Muscle of leg (tissue), 11 donors: ENCODE data around the gene SKI. TPM values are rescaled to one million over a fixed set of nuclear protein-coding genes. Genes with fewer than 3 reads are reported as not detected.

ENCODE experiments used
- DNase-seq: peaks from one replicate; pipeline ENCODE4 v3.0.0; 2013
- H3K27ac ChIP-seq: one replicate; pipeline ENCODE4 v1.5.1; 2013; ENCODE audit warnings: mild to moderate bottlenecking, low read length, control low read depth
- H3K27me3 ChIP-seq: one replicate; pipeline ENCODE4 v1.6.1; 2013; ENCODE audit warnings: low read length; ENCODE audit not compliant: control insufficient read depth, insufficient read depth
- H3K36me3 ChIP-seq: one replicate; pipeline ENCODE4 v1.6.1; 2013; ENCODE audit warnings: low read length; ENCODE audit not compliant: control insufficient read depth, insufficient read depth
- H3K4me1 ChIP-seq: one replicate; pipeline ENCODE4 v1.6.1; 2013; ENCODE audit warnings: low read length; ENCODE audit not compliant: control insufficient read depth, insufficient read depth
- H3K4me3 ChIP-seq: one replicate; pipeline ENCODE4 v1.5.1; 2013; ENCODE audit warnings: low read length, control low read depth
- H3K9me3 ChIP-seq: replicated peaks from 2 replicates; pipeline ENCODE4 v1.6.1; 2013; ENCODE audit warnings: low read depth, low read length; ENCODE audit not compliant: control insufficient read depth
- WGBS: methylation state at CpG from one replicate; pipeline ENCODE4 v1.1.5; 2013; ENCODE audit warnings: missing lambda C conversion rate; ENCODE audit not compliant: insufficient coverage; 5-methylcytosine and 5-hydroxymethylcytosine counted together
- polyA plus RNA-seq, 8 donors: library from polyadenylated mRNA; unstranded; fragments of 120-200 nt; gene quantifications; one replicate each; pipeline versions ENCODE4 v1.2.1 to v1.2.3, GENCODE V29; 2013; ENCODE audit warnings: inconsistent platforms in 1 of 8, low replicate concordance in 1 of 8; ENCODE audit not compliant: insufficient read length in 8 of 8, insufficient read depth in 1 of 8
- total RNA-seq: library from RNA; stranded (reverse); fragments of 120-200 nt; gene quantifications from one replicate; pipeline ENCODE4 v1.2.4, GENCODE V29; 2013

SKI gene
- total and polyA plus RNA-seq, 9 donors = 16.8 to 83.2 (median 65.5) TPM

- peaks cover 66% of the 10 kb centered on the region for H3K4me1 ChIP-seq
- peak overlapping the region; percentile 18 for H3K4me3 ChIP-seq
- no peaks in the 10 kb centered on the region for H3K27me3 ChIP-seq
- H3K9me3 ChIP-seq = no peaks in the 10 kb centered on the region
- DNase-seq = no peak
- WGBS = 53% methylated on average over 39 of the region's 44 CpGs
- peaks cover 3% of the 10 kb centered on the region for H3K36me3 ChIP-seq
- H3K27ac ChIP-seq = peak overlapping the region; percentile 65
Measured at GRCh38 chr1:2193514-2194281, 34.4 kb upstream of the SKI start.

DNA sequence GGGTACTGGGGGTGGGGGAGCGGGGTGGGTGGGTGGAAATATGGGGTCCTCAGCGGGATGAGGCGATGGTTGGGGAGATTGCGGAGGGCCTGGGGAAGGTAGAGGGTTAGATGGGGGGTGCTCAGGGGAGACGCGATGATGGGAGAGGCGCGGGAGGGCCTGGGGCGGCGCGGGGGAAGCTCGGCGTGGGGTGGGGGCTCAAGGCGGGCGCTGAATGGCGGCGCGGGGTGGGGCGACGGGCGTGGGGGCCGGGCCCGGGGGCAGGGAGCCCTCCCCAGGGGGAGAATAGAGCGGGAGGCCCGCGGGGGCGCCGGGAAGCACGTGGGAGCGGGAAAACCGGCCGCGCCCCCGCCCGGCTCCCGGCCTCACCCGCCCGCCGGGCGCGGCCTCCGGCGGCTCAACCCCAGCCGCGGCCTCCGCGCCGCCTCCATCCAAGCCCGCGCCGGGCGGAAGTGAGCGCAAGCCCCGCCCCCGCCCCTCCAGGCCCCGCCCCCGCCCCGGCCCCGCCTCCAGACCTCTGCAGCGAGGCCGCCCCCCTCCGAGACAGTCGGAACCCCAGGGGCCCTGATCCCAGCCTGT lies 33.7 kb upstream of the SKI start, which contains the start of gene FAAP20:
TSS of gene FAAP20 (minus strand) at position 454 of the 579 bp plus-strand sequence. CDS start at position 431, 23 bp downstream.
- H3K27me3 ChIP-seq = no peaks in the 10 kb centered on the region
- peaks cover 68% of the 10 kb centered on the region for H3K4me1 ChIP-seq
- WGBS = under 1% methylated on average over 47 of the region's 63 CpGs
- peaks cover 3% of the 10 kb centered on the region for H3K36me3 ChIP-seq
- peak within 1 kb of the TSS; percentile 95 for H3K27ac ChIP-seq
- DNase-seq = no peak
- H3K4me3 ChIP-seq = peak within 1 kb of the TSS; percentile 70
- H3K9me3 ChIP-seq = no peaks in the 10 kb centered on the region

GRCh38 chr1:2194898-2195673 lies 33.0 kb upstream of the SKI start:
- peak overlapping the region; percentile 95 for H3K27ac ChIP-seq
- H3K36me3 ChIP-seq = peaks cover 3% of the 10 kb centered on the region
- no peaks in the 10 kb centered on the region for H3K27me3 ChIP-seq
- DNase-seq = peak; percentile 95
- H3K4me1 ChIP-seq = peaks cover 67% of the 10 kb centered on the region
- WGBS = 3% methylated on average over 32 of the region's 35 CpGs
- H3K4me3 ChIP-seq = peak overlapping the region; percentile 70
- no peaks in the 10 kb centered on the region for H3K9me3 ChIP-seq

GRCh38 chr1:2195785-2196184 lies 32.3 kb upstream of the SKI start:
- Histone ChIP-seq H3K27ac (peak overlapping the region; percentile 95), H3K36me3 (no peaks in the 10 kb centered on the region), H3K4me1 (peaks cover 67% of the 10 kb centered on the region), H3K4me3 (no peak overlapping the region), H3K27me3 (no peaks in the 10 kb centered on the region), H3K9me3 (no peaks in the 10 kb centered on the region)
- 57% methylated on average over 11 of the region's 11 CpGs for WGBS
- DNase-seq = no peak

DNA sequence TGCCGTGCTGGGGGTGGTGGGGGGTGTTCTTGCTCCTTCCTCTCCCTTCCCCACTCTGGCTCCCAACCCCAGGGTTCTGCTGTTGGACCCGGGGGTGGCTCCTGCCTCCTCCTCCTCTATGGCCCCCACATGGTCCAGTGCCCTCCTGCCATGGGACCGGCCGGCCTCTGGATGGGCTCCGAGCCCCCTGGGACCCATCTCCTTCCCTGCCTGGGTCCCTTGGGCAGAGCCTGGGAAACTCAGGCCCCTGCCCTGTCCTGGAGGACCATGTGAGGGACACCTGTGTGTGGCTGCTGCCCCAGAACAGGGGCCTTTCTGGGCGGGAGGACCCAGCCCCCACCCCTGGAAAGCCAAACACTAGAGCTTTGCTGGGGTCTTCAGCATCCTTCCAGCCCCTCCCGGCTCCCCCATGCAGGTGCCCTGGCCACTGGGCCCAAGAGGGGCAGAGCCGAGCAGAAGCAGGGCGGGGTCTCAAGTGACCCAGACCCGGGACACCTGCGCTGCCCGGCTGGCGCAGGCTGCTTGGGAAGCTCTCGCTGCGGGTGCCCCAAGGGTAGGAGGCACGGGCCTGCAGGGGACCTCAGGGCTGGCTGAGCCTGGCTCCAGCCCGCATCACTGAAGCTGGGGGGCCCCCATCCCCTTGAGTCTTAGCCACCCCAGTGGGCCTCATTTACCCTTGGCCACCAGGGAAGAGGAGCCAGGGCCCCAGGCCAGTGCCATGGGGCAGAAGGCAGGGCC lies 31.0 kb upstream of the SKI start:
- Histone ChIP-seq H3K27me3 (no peaks in the 10 kb centered on the region), H3K4me1 (peaks cover 61% of the 10 kb centered on the region), H3K27ac (no peak overlapping the region), H3K4me3 (no peak overlapping the region), H3K9me3 (no peaks in the 10 kb centered on the region), H3K36me3 (no peaks in the 10 kb centered on the region)
- DNase-seq = no peak
- 86% methylated on average over 15 of the region's 17 CpGs for WGBS

- Histone ChIP-seq H3K4me3 (no peak overlapping the region), H3K27me3 (no peaks in the 10 kb centered on the region), H3K27ac (peak overlapping the region; percentile 15), H3K9me3 (no peaks in the 10 kb centered on the region), H3K36me3 (no peaks in the 10 kb centered on the region), H3K4me1 (peaks cover 55% of the 10 kb centered on the region)
- no peak for DNase-seq
- WGBS = 67% methylated on average over 6 of the region's 10 CpGs
Measured at GRCh38 chr1:2197707-2198165, 30.4 kb upstream of the SKI start.

- Histone ChIP-seq H3K9me3 (no peaks in the 10 kb centered on the region), H3K4me1 (peaks cover 56% of the 10 kb centered on the region), H3K4me3 (no peak overlapping the region), H3K27me3 (no peaks in the 10 kb centered on the region), H3K27ac (peak overlapping the region; percentile 91), H3K36me3 (no peaks in the 10 kb centered on the region)
- 77% methylated on average over 11 of the region's 11 CpGs for WGBS
- no peak for DNase-seq
Measured at GRCh38 chr1:2198571-2198970, 29.5 kb upstream of the SKI start.

- Histone ChIP-seq H3K27ac (peak overlapping the region; percentile 91), H3K4me1 (peaks cover 57% of the 10 kb centered on the region), H3K27me3 (no peaks in the 10 kb centered on the region), H3K9me3 (no peaks in the 10 kb centered on the region), H3K4me3 (peak overlapping the region; percentile 31), H3K36me3 (no peaks in the 10 kb centered on the region)
- peak; percentile 97 for DNase-seq
- WGBS = 12% methylated on average over 22 of the region's 24 CpGs
Measured at GRCh38 chr1:2199042-2199810, 28.9 kb upstream of the SKI start.

DNA sequence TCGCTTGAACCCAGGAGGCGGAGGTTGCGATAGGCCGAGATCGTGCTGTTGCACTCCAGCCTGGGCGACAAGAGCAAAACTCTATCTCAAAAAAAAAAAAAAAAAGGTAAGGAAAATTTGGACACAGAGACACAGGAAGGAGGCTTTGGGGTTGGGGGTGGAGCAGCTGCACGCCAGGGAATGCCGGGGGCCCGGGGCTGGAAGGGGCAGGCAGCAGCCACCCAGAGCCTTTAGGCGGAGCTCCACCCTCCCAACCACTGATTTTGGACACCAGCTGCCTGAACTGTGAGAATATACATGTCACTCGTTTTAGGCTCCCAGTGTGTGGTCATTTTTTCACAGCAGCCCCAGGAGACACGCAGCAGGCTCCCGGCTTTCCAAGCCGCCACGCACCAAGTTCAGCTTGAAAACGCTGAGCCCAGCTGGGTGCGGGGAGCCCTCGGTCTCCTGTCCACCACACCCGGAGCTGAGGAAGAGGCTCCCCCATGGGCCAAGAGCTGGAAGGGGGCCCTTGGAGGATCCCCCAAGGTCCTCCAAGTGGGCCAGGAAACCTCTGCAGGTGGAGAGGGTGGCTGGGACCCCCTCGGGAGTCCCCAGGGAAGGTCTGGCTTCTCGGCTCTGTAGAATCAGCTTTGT lies 27.7 kb upstream of the SKI start:
- no peaks in the 10 kb centered on the region for H3K36me3 ChIP-seq
- H3K27me3 ChIP-seq = no peaks in the 10 kb centered on the region
- H3K27ac ChIP-seq = no peak overlapping the region
- no peak for DNase-seq
- peaks cover 58% of the 10 kb centered on the region for H3K4me1 ChIP-seq
- H3K4me3 ChIP-seq = no peak overlapping the region
- WGBS = 45% methylated on average over 12 of the region's 21 CpGs
- no peaks in the 10 kb centered on the region for H3K9me3 ChIP-seq
